GM18951 (cell line): Measurements from ENCODE around the gene FANCM.

Experiments
- POLR2A ChIP-seq: IDR thresholded peaks from 4 replicates; pipeline ENCODE4 v1.6.1; 2011; ENCODE audit warnings: mild to moderate bottlenecking; ENCODE audit not compliant: insufficient read length, insufficient read depth; ENCODE audit errors: extremely low read depth
- in situ Hi-C: fragments of 300-500 bp; cut with MboI; formaldehyde crosslinking; loops from one replicate; pipeline ENCODE4 v1.12.0; 2022; ENCODE audit warnings: low sequenced_read_pairs, mixed read lengths, inconsistent platforms; ENCODE audit not compliant: unreplicated experiment

Gene FANCM

DNA sequence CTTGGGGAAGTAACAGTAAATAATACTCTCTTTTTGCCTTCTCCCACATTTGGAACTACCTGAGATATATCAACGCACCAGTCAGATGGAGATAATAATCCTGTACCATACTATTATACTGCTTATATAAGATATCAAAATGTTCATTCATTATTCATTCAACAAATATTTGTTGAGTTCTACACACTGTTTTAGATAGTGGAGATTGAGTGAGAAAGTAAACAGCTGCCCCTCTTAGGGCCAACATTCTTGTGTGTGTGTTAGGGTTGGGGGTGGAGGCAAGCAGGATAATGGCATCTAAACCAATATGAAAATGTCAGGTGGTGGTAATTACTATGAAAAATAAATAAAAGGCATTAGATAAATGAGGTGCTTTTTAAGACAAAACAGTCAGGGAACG, 103.3 kb downstream of the FANCM start:
- in situ Hi-C loops: no loop called here
- no peak for TF ChIP-seq POLR2A

DNA sequence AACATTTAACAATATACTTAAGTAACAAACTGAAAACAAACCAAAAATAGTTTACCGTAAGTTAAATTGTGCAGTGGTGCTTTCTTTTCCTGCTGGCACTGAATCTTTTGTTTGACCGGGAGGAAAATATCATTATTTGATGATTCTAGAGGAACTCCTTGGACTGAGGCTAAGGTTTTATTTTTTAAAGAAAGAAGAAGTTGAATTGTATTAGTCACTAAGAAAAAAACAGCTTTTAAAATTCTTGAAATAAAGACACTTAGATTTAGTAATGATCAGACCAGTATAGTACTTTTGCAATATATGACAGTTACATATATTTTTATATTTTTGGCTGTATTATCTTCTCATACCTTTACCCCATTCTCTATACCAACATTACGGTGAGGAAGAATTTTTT, 107.0 kb downstream of the FANCM start:
- in situ Hi-C loops: no loop called here
- TF ChIP-seq POLR2A: no peak

- in situ Hi-C loops: no loop called here
- no peak for TF ChIP-seq POLR2A
Measured at GRCh38 chr14:45246151-45246550, 110.4 kb downstream of the FANCM start.

- in situ Hi-C loops: no loop called here
Measured at GRCh38 chr14:45246691-45247090, 111.0 kb downstream of the FANCM start.

GRCh38 chr14:45247427-45247826, 111.7 kb downstream of the FANCM start:
- in situ Hi-C loops: no loop called here
- no peak for TF ChIP-seq POLR2A

More at GRCh38 chr14:45246691-45247090, 111.0 kb downstream of the FANCM start:
- no peak for TF ChIP-seq POLR2A

DNA sequence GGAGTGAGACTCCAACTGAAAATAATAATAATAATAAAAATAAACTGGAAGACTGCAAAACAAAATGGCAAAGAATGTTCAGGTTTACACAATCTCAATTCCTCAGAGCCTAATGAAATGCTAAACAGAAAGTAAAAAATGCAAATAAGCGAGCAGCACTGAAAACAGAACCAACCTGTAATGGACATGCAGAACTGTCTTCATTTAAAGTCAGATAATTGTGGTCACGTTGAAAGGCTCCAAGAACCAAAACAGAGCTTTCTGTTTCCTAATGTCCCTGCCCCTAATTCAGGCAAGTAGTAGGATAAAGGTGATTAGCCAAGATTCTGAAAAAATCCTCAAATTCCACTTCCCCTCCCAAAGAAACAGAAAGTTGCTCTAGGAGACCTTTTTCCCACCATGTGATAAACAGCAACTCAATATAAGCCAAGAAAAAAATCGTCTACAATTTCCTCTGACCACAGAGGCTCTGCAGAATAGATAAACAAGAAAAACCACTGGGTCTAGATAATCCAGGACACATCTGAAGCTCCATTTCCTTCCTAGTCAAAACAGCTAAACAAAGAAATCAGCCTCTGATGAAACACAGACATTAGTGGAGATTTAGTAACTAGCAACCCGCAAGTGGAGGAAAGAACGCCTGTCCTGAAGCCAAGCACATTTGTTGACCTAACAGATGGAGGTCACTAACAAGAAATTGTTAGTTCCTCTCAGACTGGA, 114.3 kb downstream of the FANCM start:
- no peak for TF ChIP-seq POLR2A
- in situ Hi-C loops: loop anchor here (25.0 kb wide), 1 partner anchor 338 kb away; no protein-coding TSS in a partner anchor
